ENCODE results near the gene COQ8B.

DNA sequence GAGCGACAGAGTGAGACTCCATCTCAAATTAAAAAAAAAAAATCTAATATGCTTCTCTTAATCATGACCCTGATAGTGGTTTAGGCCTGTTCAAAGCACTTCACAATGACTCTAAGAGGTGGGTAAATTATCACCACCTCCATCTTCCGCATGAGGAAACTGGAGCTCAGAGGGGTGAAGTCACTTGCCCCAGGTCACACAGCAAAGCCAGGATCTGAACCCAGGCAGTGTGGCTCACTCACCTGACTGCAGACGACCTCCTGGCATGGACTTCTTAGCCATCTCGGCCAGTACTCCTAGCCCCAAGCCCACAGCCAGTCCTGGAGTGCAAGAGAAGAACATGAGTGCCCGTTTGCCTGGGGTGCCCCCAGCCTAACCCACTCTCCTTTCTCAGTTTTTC, 6.9 kb downstream of the COQ8B start:
- TF ChIP-seq, protein P1, sequence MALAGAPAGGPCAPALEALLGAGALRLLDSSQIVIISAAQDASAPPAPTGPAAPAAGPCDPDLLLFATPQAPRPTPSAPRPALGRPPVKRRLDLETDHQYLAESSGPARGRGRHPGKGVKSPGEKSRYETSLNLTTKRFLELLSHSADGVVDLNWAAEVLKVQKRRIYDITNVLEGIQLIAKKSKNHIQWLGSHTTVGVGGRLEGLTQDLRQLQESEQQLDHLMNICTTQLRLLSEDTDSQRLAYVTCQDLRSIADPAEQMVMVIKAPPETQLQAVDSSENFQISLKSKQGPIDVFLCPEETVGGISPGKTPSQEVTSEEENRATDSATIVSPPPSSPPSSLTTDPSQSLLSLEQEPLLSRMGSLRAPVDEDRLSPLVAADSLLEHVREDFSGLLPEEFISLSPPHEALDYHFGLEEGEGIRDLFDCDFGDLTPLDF (CRISPR knock-in tag; IDR thresholded peaks at IDR 0.05), result no peak
- TF ChIP-seq, protein P2, sequence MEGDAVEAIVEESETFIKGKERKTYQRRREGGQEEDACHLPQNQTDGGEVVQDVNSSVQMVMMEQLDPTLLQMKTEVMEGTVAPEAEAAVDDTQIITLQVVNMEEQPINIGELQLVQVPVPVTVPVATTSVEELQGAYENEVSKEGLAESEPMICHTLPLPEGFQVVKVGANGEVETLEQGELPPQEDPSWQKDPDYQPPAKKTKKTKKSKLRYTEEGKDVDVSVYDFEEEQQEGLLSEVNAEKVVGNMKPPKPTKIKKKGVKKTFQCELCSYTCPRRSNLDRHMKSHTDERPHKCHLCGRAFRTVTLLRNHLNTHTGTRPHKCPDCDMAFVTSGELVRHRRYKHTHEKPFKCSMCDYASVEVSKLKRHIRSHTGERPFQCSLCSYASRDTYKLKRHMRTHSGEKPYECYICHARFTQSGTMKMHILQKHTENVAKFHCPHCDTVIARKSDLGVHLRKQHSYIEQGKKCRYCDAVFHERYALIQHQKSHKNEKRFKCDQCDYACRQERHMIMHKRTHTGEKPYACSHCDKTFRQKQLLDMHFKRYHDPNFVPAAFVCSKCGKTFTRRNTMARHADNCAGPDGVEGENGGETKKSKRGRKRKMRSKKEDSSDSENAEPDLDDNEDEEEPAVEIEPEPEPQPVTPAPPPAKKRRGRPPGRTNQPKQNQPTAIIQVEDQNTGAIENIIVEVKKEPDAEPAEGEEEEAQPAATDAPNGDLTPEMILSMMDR (IDR thresholded peaks at IDR 0.05), result no peak
- TF ChIP-seq CBFB (CRISPR knock-in tag; IDR thresholded peaks at IDR 0.05; ENCODE audit: low read depth) (no peak), SP1 (CRISPR knock-in tag; conservative IDR thresholded peaks at IDR 0.05) (no peak), ATF1 (CRISPR knock-in tag; IDR thresholded peaks at IDR 0.05) (no peak), ZNF138 (CRISPR knock-in tag; conservative IDR thresholded peaks at IDR 0.05) (no peak), MYBL2 (CRISPR knock-in tag; IDR thresholded peaks at IDR 0.05) (no peak), HMGA2 (CRISPR knock-in tag; IDR thresholded peaks at IDR 0.05) (no peak)
- TF ChIP-seq, protein P3, sequence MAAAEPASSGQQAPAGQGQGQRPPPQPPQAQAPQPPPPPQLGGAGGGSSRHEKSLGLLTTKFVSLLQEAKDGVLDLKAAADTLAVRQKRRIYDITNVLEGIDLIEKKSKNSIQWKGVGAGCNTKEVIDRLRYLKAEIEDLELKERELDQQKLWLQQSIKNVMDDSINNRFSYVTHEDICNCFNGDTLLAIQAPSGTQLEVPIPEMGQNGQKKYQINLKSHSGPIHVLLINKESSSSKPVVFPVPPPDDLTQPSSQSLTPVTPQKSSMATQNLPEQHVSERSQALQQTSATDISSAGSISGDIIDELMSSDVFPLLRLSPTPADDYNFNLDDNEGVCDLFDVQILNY (CRISPR knock-in tag; IDR thresholded peaks at IDR 0.05), result no peak

Data from WTC11 (cell line).